PC-9 (cell line): ENCODE data around the gene OR6C65.

Source experiments
- EZH2 ChIP-seq: fragments of 200-600 bp; sonication (generic); IDR thresholded peaks from 2 replicates; pipeline ENCODE4 v1.8.0; 2017; ENCODE audit warnings: antibody characterized with exemption, low read depth
- TF ChIP-seq, protein P1 (sequence below): fragments of 200-600 bp; sonication (generic); conservative IDR thresholded peaks from 2 replicates; pipeline ENCODE4 v1.6.1; 2017; ENCODE audit warnings: mixed run types, antibody characterized with exemption, mild to moderate bottlenecking, moderate library complexity

GRCh38 chr12:55400229-55400628 is at the start of gene OR6C65:
- TF ChIP-seq, protein P1, sequence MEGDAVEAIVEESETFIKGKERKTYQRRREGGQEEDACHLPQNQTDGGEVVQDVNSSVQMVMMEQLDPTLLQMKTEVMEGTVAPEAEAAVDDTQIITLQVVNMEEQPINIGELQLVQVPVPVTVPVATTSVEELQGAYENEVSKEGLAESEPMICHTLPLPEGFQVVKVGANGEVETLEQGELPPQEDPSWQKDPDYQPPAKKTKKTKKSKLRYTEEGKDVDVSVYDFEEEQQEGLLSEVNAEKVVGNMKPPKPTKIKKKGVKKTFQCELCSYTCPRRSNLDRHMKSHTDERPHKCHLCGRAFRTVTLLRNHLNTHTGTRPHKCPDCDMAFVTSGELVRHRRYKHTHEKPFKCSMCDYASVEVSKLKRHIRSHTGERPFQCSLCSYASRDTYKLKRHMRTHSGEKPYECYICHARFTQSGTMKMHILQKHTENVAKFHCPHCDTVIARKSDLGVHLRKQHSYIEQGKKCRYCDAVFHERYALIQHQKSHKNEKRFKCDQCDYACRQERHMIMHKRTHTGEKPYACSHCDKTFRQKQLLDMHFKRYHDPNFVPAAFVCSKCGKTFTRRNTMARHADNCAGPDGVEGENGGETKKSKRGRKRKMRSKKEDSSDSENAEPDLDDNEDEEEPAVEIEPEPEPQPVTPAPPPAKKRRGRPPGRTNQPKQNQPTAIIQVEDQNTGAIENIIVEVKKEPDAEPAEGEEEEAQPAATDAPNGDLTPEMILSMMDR: no peak
- no peak for TF ChIP-seq EZH2
